GM18907 (cell line): ENCODE measurements around the gene SEPTIN7.

Experiments
- ATAC-seq: cut with Tn5 transposase; IDR thresholded peaks from one replicate; pipeline ENCODE4 v1.9.1; 2021; ENCODE audit warnings: mild to moderate bottlenecking, moderate library complexity; ENCODE audit not compliant: unreplicated experiment

Gene SEPTIN7

DNA sequence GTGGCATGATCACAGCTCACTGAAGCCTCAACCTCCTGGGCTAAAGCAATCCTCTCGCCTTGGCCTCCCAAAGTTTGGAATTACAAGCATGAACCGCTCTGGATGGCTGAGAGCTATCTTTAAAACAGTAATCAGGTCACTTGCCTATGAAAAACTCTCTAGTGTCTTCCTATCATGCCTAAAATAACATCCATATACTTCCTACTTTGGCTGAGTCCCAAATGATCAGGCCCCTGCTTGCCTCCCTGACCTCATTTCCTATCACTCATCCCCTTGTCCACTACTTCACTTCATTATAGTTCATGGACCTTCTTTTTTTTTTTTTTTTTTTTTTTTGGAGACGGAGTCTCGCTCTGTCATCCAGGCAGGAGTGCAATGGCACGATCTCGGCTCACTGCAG is 28.0 kb downstream of the SEPTIN7 start:
- ATAC-seq: no peak

GRCh38 chr7:35831208-35831607 is 30.4 kb downstream of the SEPTIN7 start:
- ATAC-seq: no peak

DNA sequence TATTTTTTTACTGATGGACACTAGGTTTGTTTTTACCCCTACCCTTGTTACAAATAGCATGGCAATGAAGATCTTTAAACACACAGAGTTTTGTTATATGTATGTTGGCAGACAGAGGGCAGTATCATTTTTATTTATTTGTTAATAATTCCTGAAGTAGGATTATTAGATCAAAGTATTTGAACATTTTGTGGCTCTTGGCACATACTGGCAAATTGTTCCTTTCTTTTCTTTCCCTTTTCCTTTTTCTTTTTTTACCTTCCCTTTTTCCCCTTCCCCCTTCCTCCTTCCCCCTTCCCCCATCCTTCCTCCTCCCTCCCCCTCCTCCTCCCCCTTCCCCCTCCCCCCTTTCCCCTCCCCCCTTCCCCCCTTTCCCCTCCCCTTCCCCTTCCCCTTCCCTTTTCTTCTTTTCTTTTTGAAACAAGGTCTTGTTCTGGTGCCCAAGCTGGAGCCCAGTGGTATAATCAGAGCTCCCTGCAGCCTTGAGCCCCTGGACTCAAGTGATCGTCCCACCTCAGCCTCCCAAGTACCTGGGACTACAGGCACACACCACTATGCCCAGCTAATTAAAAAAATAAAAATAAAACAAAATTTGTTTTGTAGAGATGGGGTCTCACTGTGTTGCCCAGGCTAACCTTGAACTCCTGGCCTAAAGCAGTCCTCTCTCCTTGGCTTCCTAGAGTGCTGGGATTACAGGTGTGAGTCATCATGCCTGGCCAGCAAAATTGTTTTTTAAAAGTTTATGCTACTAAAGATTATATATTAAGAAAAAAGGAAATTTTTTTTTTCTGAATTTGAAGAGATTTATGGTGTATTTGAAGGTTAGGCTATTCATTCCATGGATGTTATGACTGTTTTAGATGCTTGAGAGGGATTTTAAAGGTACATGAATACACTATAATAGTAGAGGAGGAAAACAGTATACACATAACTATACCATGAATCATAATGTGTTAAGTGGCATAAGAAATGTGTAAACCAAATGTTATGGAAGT is 39.3 kb downstream of the SEPTIN7 start:
- ATAC-seq: no peak

- ATAC-seq: no peak
These were observed 46.1 kb downstream of the SEPTIN7 start for GRCh38 chr7:35846816-35847412.

GRCh38 chr7:35848725-35849124 is 47.9 kb downstream of the SEPTIN7 start:
- no peak for ATAC-seq

DNA sequence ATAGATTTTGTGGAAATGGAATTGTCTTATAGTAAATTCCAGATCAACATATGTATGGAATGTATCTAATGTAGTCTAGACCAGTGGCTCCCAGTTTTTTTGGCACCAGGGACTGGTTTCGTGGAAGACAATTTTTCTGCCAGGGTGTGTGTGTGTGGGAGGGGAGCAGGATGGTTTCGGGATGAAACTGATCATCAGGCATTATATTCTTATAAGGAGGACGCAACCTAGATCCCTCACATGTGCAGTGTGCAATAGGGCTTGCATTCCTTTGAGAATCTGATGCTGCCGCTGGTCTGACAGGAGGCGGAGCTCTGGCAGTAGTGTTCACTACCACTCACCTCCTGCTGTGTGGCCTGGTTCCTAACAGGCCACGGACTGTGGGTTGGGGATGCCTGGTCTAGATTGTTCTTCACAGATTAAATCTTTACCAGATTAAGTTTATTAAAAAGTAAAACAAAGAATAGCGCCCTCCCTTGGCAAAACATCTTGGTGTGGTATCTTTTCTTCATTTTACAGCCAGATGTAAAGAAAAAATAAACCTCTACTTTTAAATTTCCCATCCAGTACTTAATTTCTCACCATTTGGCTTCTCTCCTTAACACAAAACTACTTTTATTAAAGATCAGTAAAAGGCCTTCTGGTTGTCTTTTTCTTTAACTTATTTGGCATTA is 48.4 kb downstream of the SEPTIN7 start:
- ATAC-seq: no peak

- no peak for ATAC-seq
These were observed 49.1 kb downstream of the SEPTIN7 start for GRCh38 chr7:35849954-35850353.
